Measurements from ENCODE around the gene ATP10A.
"Not testable (repeated sequence)": the region's sequence is repeated elsewhere in the genome, so short reads cannot be mapped to it uniquely, and the experiment has no call there.

The ATP10A gene

DNA sequence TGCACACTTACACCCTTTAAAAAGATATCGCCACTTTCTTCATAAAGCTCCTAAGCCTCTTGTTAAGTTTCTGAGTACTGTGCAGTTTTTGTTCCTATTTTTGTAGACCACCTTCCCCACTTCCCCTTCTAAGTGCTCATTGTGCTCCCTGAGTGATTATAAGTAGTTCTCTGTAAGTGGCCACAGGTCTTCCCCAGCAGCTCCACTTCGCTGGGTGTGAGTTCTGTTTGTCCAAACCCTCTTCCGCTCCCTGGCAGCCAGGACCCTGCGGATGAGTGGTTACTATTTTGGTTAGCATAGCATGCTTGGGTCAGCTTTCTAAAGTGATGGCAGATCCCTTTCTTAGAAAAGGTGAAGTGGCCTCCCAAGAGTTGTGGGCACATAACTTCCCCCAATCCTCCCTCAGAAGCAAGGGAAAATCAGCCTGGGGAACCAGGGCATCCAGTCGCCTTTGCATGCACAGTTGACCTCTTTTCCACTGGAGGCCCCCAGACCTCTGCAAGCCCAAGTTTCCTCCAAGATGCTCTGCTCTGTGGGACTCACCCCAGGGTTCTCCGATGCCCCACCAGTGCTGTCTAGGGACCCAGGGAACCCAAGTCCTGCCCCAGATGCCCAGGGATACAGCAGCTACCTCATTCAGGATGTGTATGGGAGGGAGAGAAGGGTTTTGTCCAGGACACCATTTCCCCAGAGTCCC lies 69.6 kb downstream of the ATP10A start:
- no peak for DNase-seq

DNA sequence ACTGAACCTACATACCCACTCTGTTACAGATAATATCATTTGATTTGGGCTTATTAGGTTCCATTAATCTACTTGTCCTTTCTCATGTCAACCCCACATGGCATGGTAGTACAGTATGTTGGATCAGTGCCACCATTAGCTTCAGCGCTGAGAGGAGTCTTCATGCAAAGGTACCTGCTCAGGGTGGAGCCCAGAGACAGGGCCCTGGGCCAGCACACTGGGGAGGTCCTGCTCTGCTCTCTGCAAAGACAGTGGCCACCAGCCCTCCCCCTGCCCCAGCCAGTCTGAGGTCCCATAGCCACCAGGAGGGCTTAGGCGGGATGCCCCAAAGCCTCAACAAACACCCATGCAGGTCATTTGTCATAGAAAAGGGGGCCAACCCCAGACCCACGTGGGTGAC lies 71.0 kb downstream of the ATP10A start:
- no peak for DNase-seq

DNA sequence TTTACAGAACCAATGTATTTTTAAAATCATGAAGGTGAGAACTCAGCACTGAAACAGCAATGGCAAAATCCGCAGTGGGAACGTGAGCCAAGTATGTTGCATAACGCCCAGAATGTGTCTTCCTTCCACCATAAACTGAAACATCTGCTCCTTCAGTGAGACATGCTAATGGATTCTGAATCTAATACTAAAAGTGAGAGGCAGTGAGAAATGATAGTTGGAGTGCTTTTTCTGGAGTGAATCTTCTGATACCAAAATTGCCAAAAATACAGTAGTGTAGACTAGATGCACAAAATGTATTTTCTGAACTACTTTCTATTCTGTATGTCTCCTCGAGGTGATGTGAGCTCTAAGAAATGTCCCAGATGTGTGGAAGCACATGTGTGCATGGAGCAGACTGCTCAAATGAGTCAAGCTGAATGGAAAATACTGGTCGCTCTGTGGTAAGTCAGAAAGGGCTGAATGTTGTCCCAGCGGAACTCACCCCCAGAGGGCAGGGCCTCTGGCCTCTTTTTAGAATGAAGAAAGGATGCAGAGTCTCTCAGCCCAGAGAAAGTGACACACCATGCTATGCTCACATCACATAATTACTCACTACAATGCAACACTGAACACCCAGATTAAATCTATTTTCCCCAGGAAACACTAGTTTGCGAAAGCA lies 73.0 kb downstream of the ATP10A start:
- no peak for DNase-seq

DNA sequence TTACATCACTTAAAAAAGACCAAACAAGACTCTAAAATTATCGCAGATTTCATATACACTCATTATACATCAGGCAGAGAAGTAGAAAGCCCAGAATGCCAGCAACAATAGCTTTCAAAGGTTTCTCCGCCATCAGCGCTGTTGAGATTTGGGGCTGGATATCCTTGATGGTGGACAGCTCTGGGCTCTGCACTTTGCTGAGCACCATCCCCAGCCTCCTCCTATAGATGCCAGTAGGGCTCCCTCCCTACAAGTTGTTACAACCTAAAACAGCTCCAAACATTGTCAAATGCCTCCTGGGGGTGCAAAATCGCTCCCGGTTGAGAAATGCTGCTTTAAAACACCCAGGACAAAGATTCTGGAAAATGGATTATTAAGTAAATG lies 73.5 kb downstream of the ATP10A start:
- DNase-seq = no peak

DNA sequence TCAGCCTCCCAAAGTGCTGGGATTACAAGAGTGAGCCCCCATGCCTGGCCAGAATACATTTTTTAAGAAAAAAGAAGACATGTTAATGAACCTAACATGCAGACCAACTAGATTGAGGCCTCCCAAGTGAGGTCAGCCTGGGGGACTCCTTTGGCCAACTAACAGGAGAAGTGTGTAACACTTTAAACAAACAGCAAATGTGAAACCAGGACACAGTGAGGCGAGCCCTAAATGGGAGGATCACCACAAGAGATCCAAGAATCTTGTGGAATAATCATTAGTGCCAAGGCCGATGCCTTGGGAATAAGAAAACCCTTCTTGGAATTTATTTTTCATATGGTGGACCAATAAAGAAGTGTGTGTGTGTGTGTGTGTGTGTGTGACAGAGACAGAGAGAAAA lies 73.9 kb downstream of the ATP10A start:
- DNase-seq = no peak

DNA sequence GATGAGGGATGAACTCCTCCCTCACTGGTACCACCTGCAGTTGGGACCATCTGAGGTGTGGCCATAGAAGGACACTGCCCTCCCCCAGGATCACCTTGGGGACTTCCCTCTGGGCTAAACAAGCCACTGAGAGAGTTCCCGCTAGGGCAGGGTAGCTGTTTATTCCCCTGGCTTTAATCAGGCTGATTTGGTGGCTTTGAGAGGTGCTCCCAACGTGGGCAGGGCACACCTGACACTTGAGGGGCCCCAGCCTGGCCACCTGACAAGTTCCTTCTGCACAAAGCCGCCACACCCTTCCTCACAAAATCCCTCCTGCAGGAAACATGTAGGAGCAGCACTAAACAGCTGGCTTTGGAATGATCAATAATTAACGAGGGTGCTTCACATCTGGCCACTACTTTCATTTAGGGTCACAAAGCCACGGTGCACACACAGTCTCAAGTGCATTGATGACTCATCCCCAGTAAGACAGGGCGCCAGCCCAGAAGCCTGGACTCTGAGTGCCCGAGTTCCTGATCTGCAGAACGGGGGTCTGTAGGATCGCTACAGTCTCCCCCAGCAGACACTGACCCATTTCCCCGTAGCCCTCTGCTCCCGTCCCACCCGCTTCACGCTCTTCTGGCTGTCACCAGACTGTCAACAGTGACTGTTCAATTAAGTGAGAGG lies 75.1 kb downstream of the ATP10A start:
- DNase-seq = no peak

DNA sequence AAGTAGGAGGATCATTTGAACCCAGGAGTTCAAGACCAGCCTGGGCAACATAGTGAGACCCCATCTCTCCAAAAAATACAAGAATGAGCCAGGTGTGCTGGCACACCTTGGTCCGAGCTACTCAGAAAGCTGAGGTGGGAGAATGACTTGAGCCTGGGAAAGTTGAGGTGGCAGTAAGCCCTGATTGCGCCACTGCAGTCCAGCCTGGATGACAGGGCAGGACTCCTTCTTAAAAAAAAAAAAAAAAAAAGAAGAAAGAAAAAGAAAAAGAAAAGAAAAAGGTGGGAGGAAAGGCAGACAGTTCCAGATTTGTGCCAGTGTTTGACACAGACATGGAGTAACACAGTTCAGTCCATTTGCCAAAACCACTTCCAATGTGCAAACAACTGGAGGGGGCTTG lies 75.7 kb downstream of the ATP10A start:
- DNase-seq = no peak

DNA sequence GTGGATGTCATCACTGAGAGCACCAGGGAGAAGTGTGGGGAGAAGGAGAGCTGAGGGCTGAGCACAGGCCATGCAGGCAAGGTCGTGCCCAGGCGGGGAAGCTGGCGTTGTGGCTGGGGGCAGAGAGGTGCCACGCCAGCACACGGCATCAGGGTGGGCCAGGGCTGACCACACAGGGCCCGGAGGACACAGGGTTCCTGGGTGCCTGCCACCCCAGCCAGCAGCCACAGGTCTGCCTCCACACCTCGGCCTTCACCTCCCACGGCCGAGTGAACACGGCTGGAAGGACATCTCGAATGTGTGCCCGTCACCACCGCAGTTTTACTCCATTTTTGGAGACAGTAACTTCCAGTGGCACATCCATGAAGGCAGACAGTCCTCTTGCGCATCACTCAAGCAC lies 77.1 kb downstream of the ATP10A start:
- no peak for DNase-seq

DNA sequence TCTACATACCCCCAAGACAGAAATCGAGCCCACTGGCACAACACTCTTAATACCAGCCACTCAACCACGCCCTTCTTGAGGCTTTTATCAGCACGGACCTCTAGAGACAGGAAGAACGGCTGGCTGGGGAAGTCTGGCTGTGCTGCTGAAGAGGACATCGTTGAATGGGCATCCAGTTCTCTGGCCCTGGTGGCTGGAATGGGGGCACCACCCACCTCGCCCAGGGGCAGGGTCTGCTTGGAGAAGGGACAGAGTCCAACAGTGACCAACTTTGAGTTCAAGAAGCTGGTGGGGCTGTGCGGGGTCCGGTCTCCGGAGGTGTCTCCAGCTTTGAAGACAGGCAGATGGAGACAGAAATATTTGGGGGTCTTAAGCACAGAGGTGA lies 77.5 kb downstream of the ATP10A start:
- DNase-seq = no peak

DNA sequence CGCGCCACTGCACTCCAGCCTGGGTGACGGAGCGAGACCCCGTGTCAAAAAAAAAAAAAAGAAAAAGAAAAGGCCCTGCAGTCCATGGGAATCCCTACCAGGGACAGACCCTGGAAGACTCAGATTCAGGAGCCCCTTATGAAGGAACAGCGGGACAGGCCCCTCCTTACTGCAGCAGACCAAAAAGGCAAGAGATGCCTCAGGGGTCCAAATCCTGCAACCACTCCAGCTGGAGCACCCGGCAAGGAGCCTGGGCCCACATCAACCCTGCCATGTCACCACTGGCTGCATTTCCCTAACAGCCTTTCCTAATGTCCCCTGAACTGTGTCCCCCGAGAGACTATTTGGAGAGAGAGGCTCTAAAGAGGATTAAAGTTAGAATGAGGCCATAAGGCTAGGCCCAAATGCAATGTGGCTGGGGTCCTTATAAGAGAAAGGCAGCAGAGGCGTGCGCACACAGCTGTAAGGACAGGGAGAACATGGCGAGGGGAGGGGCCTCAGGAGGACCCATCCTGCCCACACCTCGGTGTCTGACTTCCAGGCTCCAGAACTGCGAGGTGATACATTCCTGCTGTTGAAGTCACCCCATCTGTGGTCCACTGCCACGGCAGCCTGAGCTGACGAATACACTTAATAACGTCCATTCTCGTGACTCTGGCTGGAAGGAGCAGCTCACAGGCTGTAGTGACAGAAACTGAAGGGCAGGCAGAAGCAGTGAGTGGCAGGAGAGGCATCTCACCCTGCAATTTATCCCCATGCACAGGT lies 78.1 kb downstream of the ATP10A start:
- DNase-seq = no peak

DNA sequence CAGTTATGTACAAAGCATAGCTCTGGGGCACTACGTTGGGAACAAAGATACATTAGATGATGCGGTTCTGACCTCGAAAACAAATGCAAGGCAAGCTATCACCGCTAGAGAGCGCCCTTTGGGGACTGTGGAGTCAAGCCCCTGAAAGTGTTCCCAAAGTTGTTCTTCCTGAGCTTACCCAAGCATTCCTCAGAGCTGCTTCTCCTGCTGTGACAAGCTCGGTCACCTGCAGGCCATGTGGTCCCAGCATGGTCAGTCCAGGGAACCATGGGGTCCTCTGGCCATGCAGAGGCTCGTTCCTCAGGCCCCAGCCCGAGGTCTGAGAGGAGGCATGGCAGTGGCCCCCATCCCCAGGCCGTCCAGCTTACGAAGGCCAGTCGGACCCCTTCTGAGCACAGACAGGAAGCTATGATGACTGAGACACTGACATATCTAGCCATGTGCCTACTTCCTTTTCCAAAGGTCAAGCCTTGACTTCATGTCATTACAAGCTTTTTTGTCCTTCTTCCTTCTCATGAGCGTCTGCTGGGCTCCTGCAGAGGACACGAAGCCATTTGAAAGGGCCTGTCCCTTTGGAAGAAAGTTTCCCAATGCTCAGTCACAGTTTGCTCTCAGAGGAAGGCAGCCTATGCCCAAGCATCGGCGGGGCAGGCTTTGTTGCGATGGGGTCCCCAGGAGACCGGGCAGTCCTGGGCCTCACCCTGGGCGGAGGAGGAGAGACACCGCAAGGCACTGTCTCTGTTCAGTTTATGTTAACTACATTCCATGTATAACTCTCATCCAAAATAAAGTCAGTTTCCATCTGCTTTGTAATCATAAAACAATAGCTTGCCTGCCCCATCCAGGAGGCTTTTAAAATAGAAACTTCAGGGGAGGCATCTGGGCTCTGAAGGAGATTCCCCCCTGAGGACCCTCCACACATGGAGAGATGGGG lies 79.3 kb downstream of the ATP10A start:
- no peak for DNase-seq

DNA sequence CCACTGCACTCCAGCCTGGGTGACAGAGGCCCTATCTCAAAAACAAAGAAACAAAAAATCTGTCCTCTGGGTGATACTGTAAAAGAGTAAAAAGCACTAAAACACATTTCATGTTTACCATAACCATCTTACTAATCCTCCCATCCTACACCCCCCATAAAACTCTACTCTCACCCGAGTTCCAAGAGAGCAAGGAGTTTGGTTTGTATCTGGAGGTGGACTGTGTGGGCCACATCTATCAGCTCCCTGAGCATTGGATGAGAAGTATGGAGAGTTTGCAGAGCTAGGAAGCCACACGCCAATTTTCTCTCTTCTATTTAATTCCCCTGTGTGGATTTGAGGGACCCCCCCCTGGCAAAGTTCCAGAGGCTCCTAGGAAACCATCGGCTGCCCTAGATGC lies 80.0 kb downstream of the ATP10A start:
- DNase-seq = no peak

DNA sequence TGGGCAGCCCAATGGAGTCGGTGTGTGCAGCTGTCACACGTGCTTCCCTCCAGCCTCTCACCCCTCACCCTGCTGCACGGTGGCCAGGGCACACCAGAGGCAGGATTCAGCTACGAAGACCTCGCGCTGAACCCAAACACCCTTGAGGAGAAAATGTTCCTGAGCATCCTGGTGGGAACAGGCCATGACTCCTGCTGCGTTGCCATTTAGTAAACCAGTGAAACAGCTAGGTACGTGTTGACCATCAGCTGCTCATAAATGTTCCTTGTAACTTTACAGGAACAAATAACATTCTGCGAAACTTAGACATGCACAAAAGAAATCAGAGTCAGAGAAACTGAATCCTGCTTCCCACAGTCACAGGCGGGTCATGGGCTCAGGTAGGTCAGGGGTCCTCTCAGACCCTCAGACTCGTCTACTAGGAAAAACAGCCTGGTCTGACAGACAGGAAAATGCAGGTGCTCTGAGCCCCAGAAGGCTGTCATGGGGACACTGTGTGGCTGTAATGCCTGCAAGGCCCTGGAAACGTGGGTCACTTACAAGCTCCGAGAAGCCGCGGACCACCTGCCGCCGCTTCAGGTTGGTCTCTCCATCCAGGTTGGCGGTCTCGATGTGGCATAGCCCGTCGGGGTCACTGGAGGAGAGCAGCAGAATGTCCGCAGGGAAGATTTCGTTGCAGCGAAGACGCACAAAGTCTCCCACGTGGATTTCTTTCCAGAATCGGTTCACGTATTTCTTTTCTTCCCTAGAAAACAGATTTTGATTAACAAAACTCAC lies 82.5 kb downstream of the ATP10A start:
- no peak for DNase-seq

DNA sequence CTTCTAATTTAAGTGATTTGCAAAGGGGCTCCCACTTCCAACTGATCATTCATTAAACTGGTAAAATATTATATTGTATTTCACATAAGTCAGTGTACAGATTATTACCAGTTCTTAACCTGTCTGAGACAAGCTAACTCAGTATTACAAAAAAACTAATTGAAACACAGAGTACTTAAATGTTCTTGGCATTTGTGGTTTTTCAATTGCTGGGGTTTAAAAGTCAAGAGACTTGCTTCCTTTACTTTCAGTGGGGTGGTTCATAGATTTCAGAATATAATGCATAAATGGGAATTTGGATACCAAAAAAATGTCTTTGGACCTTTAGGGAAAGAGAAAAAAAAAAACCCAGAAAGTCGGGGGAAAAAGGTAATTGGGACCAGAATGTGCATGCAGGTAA lies 85.0 kb downstream of the ATP10A start:
- no peak for DNase-seq

DNA sequence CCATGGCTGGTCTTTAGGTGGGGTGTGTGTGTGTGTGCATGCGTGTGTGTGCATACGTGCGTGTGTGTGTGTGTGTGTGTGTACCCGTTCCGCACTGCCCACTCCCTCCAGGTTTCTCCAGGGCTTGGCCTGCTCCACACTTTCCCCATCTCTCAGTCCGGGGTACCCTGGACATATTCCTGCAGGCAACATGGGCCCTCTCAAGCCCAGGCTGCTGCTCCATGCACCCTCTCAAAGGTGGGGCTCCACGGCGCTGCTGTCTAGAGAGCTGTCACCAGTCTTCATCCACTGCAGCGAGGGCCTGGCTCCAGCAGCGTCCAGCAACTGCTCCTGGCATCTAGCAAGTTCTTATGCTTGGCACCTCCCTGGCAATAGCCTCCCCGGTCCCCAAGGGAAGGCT lies 86.1 kb downstream of the ATP10A start:
- DNase-seq = no peak

DNA sequence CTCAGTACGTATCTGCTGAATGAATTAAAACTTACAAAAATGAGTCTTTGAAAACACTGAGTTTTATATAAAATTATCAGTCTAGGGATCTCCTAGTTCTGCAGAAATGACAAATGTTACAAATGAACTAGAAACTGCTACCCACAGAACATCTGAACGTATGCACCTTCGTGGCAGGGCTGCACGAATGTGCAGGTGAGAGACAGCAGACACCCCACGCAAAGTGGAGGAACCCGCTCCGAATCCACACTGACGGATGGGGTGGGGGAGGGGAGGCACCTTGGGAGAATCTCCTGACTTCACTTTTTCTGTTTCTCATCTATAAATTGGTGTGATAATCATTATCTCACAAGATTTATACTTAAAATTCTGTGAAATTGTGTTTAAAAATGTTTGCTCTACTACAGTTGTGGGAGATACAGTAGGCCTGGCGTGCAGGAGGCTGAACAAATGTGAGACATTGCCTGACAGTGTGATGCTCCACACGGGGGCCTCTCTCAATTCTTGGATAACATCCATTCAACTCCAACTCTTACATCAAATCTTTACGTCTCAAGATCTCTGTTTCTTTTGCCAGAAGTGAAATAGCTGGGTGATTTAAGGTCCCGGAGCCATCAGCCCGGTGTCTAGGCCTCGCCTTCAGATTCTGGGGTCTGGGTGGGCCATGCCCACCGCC lies 86.9 kb downstream of the ATP10A start:
- no peak for DNase-seq

DNA sequence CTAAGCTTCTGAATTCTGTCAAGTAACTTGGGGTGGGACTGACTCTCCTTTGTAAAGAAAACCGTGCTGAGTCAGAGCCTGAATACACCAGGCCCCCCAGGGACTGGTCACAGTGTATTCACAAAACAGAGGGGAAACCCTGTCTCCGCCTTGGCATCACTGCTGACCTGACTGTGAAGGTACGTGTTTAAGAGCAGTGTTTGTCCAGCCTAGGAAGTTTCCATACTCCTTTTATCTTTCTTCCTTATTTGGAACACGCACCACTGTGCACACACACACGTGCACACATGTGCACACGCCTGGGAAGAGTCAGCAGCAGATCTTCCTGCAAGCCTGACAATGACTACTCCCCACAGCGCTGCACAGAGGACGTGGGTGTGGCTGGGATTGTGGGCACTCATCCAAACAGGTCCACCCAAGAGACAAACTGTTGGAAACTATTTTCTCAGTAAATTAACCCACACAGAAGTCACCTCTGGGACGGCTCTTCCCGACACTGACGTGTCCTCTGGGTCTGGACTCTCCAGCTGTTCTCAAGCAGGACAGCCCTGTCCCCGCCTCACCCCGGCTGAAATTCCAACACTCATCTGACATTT lies 87.7 kb downstream of the ATP10A start:
- DNase-seq = no peak

DNA sequence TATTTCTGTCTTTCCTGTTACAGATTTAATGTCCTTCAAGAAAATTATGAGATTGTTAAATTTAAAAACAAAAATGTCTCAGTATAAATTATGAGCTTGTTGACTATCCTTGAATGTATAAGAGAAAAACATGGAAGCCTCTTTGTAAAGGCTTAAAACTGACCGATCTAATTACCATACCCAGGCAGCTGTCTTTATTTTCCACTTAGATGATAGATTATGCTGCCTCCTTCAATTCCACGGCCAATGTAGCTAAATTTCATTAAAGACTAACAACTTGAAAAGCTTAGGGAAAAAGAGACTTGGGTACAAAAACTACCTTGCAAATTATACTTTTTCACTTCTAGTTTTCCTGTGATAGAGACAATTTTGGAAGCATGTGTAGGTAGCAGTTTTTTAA lies 88.3 kb downstream of the ATP10A start:
- no peak for DNase-seq

DNA sequence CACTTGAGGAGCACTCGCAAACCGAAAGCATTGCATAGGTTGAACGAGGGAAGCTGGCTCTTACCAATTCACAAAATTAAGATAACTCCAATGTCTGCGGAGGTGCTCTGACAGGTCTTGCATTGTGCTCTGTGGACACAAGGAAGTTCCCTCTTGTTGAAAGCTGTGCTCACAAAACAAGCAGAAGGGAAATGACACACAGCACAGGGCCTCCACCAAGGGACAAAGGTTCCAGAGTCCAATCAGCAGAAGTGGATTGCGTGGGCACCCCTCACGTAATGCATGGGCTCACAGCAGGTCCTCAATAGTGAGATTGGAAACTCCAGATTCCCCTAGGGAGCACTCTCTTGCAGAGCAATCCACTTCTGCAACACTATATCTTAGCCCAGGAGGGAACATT lies 89.9 kb downstream of the ATP10A start:
- no peak for DNase-seq

DNA sequence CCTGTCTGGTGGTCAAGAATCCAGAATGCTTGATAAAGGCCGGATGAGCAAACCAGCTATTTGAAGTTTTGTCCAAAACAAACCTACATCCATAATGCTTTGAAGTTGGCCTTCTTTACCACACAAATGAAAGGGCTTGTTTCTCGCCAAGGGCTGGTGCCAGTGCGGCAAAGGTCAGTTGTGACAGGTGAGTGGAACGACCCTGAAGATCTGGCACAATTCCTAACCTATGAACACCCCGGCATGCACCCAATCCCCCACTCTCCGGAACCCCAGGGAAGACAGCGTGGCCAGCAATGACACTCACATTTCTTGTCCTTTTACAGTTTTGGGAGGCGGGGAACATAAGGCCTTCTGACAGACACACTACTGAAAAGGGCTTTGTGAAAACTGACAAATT lies 90.6 kb downstream of the ATP10A start:
- DNase-seq = no peak

DNA sequence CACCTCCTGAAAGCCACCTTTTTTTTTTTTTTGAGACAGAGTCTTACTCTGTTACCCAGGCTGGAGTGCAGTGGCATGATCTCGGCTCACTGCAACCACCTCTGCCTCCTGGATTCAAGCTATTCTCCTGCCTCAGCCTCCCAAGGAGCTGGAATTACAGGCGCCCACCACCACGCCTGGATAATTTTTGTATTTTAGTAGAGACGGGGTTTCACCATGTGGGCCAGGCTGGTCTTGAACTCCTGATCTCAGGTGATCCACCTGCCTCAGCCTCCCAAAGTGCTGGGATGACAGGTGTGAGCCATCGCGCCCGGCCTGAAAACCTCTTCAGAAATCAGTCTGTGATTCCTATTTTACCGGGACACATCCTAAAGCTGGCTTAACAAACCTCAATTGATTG lies 91.4 kb downstream of the ATP10A start:
- not testable (repeated sequence) for DNase-seq

All from 8988T (cell line).